DND-41 (cell line): ENCODE measurements around the gene STK25.

Experiments used
- EZH2 ChIP-seq: IDR thresholded peaks from 3 replicates; pipeline ENCODE4 v1.6.1; 2012; ENCODE audit warnings: borderline replicate concordance, low read depth, mild to moderate bottlenecking, moderate library complexity, low read length, inconsistent platforms; ENCODE audit not compliant: severe bottlenecking
- TF ChIP-seq, protein P1 (sequence below): IDR thresholded peaks from 2 replicates; pipeline ENCODE4 v1.5.1; 2012; ENCODE audit warnings: borderline replicate concordance, low read length, moderate library complexity, mild to moderate bottlenecking; ENCODE audit not compliant: poor library complexity, severe bottlenecking; ENCODE audit errors: extremely low read depth

DNA sequence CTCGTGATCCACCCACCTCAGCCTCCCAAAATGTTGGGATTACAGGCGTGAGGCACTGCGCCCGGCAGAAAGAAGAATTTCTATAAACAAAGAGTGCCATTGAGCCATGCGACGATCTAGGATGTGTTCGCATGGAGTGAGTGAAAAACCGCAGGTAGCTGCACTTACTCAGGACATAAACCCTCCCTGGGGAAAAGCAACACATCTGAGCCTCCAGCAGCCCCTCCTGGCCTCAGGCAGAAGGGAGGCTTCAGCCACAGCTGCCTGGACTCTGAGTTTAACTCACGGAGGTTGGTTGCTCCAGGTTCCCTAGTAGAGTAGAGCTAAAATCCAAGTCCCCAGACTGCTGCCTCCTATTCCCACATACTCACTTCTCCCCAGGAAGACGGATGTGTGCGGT lies 11.3 kb upstream of the STK25 start:
- TF ChIP-seq, protein P1, sequence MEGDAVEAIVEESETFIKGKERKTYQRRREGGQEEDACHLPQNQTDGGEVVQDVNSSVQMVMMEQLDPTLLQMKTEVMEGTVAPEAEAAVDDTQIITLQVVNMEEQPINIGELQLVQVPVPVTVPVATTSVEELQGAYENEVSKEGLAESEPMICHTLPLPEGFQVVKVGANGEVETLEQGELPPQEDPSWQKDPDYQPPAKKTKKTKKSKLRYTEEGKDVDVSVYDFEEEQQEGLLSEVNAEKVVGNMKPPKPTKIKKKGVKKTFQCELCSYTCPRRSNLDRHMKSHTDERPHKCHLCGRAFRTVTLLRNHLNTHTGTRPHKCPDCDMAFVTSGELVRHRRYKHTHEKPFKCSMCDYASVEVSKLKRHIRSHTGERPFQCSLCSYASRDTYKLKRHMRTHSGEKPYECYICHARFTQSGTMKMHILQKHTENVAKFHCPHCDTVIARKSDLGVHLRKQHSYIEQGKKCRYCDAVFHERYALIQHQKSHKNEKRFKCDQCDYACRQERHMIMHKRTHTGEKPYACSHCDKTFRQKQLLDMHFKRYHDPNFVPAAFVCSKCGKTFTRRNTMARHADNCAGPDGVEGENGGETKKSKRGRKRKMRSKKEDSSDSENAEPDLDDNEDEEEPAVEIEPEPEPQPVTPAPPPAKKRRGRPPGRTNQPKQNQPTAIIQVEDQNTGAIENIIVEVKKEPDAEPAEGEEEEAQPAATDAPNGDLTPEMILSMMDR, result no peak
- TF ChIP-seq EZH2, result no peak
